CD14-positive monocyte (primary cell): ENCODE data around the gene FAM13A. TPM values are rescaled to one million over a fixed set of nuclear protein-coding genes. Genes with fewer than 3 reads are reported as not detected.

Source experiments
- DNase-seq, 3 donors: peaks; one replicate each; pipeline ENCODE4 v3.0.0-alpha.2; 2011 to 2022
- H2AFZ ChIP-seq: 2 replicates; pipeline ENCODE4 v1.6.0; 2012; ENCODE audit warnings: mild to moderate bottlenecking, low read depth, low read length, inconsistent platforms; ENCODE audit not compliant: insufficient read depth, poor library complexity, severe bottlenecking
- H3K27ac ChIP-seq, 2 donors: 1 replicate in 1 of 2; 2 replicates in 1 of 2; pipeline ENCODE4 v1.5.1; 2012 to 2013; ENCODE audit warnings: low read length in 2 of 2, control low read depth in 1 of 2, inconsistent platforms in 1 of 2, low read depth in 1 of 2, mild to moderate bottlenecking in 1 of 2
- H3K27me3 ChIP-seq, 2 donors: one replicate each; pipeline versions ENCODE4 v1.6.0 to v1.6.1; 2011 to 2013; ENCODE audit warnings: low read length in 2 of 2; ENCODE audit not compliant: control insufficient read depth in 2 of 2, insufficient read depth in 2 of 2
- H3K36me3 ChIP-seq, 2 donors: replicated peaks in 1 of 2; 1 replicate in 1 of 2; 2 replicates in 1 of 2; pipeline versions ENCODE4 v1.5.1 to v1.6.1; 2012 to 2013; ENCODE audit warnings: low read length in 2 of 2, control low read depth in 1 of 2, inconsistent platforms in 1 of 2, mild to moderate bottlenecking in 1 of 2; ENCODE audit not compliant: insufficient read depth in 2 of 2, control insufficient read depth in 1 of 2
- H3K4me1 ChIP-seq, 2 donors: 1 replicate in 1 of 2; 2 replicates in 1 of 2; pipeline versions ENCODE4 v1.5.1 to v1.6.1; 2012 to 2013; ENCODE audit warnings: low read length in 2 of 2, control low read depth in 1 of 2, inconsistent platforms in 1 of 2, mild to moderate bottlenecking in 1 of 2, moderate library complexity in 1 of 2; ENCODE audit not compliant: insufficient read depth in 2 of 2, control insufficient read depth in 1 of 2
- H3K4me2 ChIP-seq: replicated peaks from 2 replicates; pipeline ENCODE3; 2012; ENCODE audit warnings: low read length, moderate library complexity, mild to moderate bottlenecking; ENCODE audit not compliant: poor library complexity, severe bottlenecking; ENCODE audit errors: extremely low read depth
- H3K4me3 ChIP-seq, 3 experiments: fragments of 200-600 bp in 1 of 3; sonication (generic) in 1 of 3; replicated peaks in 1 of 3; 1 replicate in 2 of 3; 2 replicates in 1 of 3; pipeline ENCODE4 v1.5.1; 2011 to 2013; ENCODE audit warnings: low read length in 3 of 3, mild to moderate bottlenecking in 3 of 3, control low read depth in 2 of 3, low read depth in 2 of 3, inconsistent platforms in 1 of 3, moderate library complexity in 1 of 3
- H3K79me2 ChIP-seq: 2 replicates; pipeline ENCODE4 v1.6.0; 2012; ENCODE audit warnings: mild to moderate bottlenecking, control low read depth, inconsistent platforms, low read length, moderate library complexity; ENCODE audit not compliant: insufficient read depth
- H3K9ac ChIP-seq: 2 replicates; pipeline ENCODE4 v1.6.0; 2017; ENCODE audit warnings: low read length, mild to moderate bottlenecking; ENCODE audit not compliant: insufficient read depth, poor library complexity, severe bottlenecking
- H3K9me3 ChIP-seq, 2 donors: replicated peaks in 1 of 2; 1 replicate in 1 of 2; 2 replicates in 1 of 2; pipeline versions ENCODE4 v1.5.1 to v1.6.1; 2012 to 2013; ENCODE audit warnings: low read length in 2 of 2, control low read depth in 1 of 2; ENCODE audit not compliant: control insufficient read depth in 1 of 2, insufficient read depth in 1 of 2
- H4K20me1 ChIP-seq: 2 replicates; pipeline ENCODE4 v1.6.0; 2012; ENCODE audit warnings: mild to moderate bottlenecking, low read length, control low read depth, moderate library complexity; ENCODE audit not compliant: insufficient read depth
- H3K27ac Mint-ChIP-seq, 7 donors: one replicate each; pipeline ENCODE4 v1.8.0; 2020; ENCODE audit warnings: mild to moderate bottlenecking in 7 of 7, mixed read lengths in 7 of 7, moderate library complexity in 6 of 7, inconsistent platforms in 2 of 7
- H3K27me3 Mint-ChIP-seq, 3 donors: one replicate each; pipeline ENCODE4 v1.8.0; 2021 to 2022; ENCODE audit warnings: low read depth in 3 of 3, mild to moderate bottlenecking in 3 of 3, mixed read lengths in 3 of 3, moderate library complexity in 3 of 3, inconsistent platforms in 1 of 3
- H3K36me3 Mint-ChIP-seq, 2 donors: one replicate each; pipeline ENCODE4 v1.8.0; 2020; ENCODE audit warnings: mixed read lengths in 2 of 2, inconsistent platforms in 1 of 2, mild to moderate bottlenecking in 1 of 2
- H3K4me1 Mint-ChIP-seq: one replicate; pipeline ENCODE4 v1.8.0; 2020; ENCODE audit warnings: mild to moderate bottlenecking, mixed read lengths
- H3K4me3 Mint-ChIP-seq, 2 donors: one replicate each; pipeline ENCODE4 v1.8.0; 2020; ENCODE audit warnings: mild to moderate bottlenecking in 2 of 2, mixed read lengths in 2 of 2, moderate library complexity in 1 of 2
- H3K9me3 Mint-ChIP-seq, 7 donors: one replicate each; pipeline ENCODE4 v1.8.0; 2020 to 2022; ENCODE audit warnings: mixed read lengths in 7 of 7, mild to moderate bottlenecking in 6 of 7, moderate library complexity in 6 of 7, inconsistent platforms in 2 of 7
- CTCF ChIP-seq: fragments of 200-600 bp; IDR thresholded peaks from one replicate; pipeline ENCODE4 v1.8.0; 2022; ENCODE audit warnings: antibody characterized with exemption, mild to moderate bottlenecking
- WGBS: methylation state at CpG from one replicate; pipeline ENCODE4 v1.1.5; 2013; ENCODE audit warnings: missing lambda C conversion rate; ENCODE audit not compliant: insufficient coverage; 5-methylcytosine and 5-hydroxymethylcytosine counted together
- intact Hi-C, 2 donors: fragments of 100-400 bp; cut with micrococcal nuclease; formaldehyde crosslinking; loops; one replicate each; pipeline versions ENCODE4 v1.15.0 to v1.15.1; 2023
- polyA plus RNA-seq, 3 donors: library from polyadenylated mRNA; depleted of rRNA in 1 of 3; unstranded in 2 of 3; stranded (reverse) in 1 of 3; fragments of 300-500 nt in 2 of 3; fragments of >200 nt in 1 of 3; fragmentation: Illumina TruSeq in 2 of 3; gene quantifications; 1 replicate in 2 of 3; 2 replicates in 1 of 3; pipeline ENCODE4 v1.2.3, GENCODE V29; 2012 to 2021

Gene FAM13A
- polyA plus RNA-seq, 3 donors = 5.3 to 20.0 (median 6.5) TPM

GRCh38 chr4:88900432-88900831 lies 156.6 kb downstream of the FAM13A start:
- Histone ChIP-seq H4K20me1 (no peaks in the 10 kb centered on the region), H3K4me3 (no peak overlapping the region), H3K36me3 (no peaks in the 10 kb centered on the region), H3K4me1 (no peaks in the 10 kb centered on the region), H3K9me3 (no peaks in the 10 kb centered on the region), H3K79me2 (no peaks in the 10 kb centered on the region), H2AFZ (no peak overlapping the region), H3K27ac (no peak overlapping the region), H3K27me3 (no peaks in the 10 kb centered on the region), H3K9ac (no peak overlapping the region), H3K4me2 (no peak overlapping the region)
- Mint-ChIP-seq H3K4me3 (no peak overlapping the region), H3K27ac (no peak overlapping the region), H3K4me1 (peaks cover 8% of the 10 kb centered on the region), H3K27me3 (no peaks in the 10 kb centered on the region), H3K36me3 (peaks cover 0 to 3% of the 10 kb centered on the region in 2 donors), H3K9me3 (peaks cover 0 to 16% (median 4%) of the 10 kb centered on the region in 7 donors)
- WGBS = no CpG with 5 or more reads among the region's 2 CpGs
- TF ChIP-seq CTCF = no peak
- intact Hi-C loops = no loop called here
- DNase-seq = no peak

GRCh38 chr4:88897752-88898151 lies 159.2 kb downstream of the FAM13A start:
- Mint-ChIP-seq H3K4me3 (no peak overlapping the region), H3K9me3 (peaks cover 0 to 13% (median 4%) of the 10 kb centered on the region in 7 donors), H3K36me3 (peaks cover 0 to 3% of the 10 kb centered on the region in 2 donors), H3K4me1 (peaks cover 8% of the 10 kb centered on the region), H3K27ac (no peak overlapping the region), H3K27me3 (no peaks in the 10 kb centered on the region)
- Histone ChIP-seq H3K27ac (no peak overlapping the region), H3K4me1 (no peaks in the 10 kb centered on the region), H3K4me2 (no peak overlapping the region), H4K20me1 (no peaks in the 10 kb centered on the region), H3K79me2 (no peaks in the 10 kb centered on the region), H2AFZ (no peak overlapping the region), H3K9ac (no peak overlapping the region), H3K36me3 (no peaks in the 10 kb centered on the region), H3K27me3 (no peaks in the 10 kb centered on the region), H3K9me3 (no peaks in the 10 kb centered on the region), H3K4me3 (no peak overlapping the region)
- DNase-seq = no peak
- no peak for TF ChIP-seq CTCF
- intact Hi-C loops = no loop called here
